ENCODE data around the gene MAN2B2. TPM values are rescaled to one million over a fixed set of nuclear protein-coding genes. Genes with fewer than 3 reads are reported as not detected.

MAN2B2 gene
- total and polyA plus RNA-seq, 10 donors, result 7.9 to 40.3 (median 31.8) TPM

DNA sequence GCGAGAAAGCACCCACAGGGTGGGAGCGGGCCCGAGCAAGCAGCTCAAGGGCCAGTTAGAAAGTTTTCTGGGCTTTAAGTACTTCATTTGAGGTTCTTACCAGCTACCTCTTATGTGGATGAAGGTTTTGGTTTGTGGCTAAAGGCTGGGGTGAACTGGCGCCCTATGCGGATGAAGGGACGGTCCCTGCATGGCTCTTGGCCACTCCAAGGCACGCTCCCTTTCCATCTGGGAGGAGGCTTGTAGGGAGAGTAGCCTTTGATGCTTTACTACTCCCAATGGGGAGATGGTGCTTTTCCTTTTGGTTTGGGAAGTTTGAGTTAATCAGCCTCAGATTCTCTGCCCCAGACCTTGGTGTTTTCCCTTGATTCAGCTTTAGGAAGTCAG is 83.2 kb downstream of the MAN2B2 start:
- 60 to 80% (median 72%) methylated on average over 7 of the region's 7 CpGs for WGBS, 5 donors
- Histone ChIP-seq H3K4me3 (peak overlapping the region in 7 of 8 donors; percentile 22 to 68 (median 39)), H3K27me3 (replicated peaks in 1 of 7) (peaks cover 0 to 42% (median under 1%) of the 10 kb centered on the region in 7 donors), H3K27ac (peak overlapping the region; percentile 16 to 91 (median 78)), H3K4me1 (peaks cover 0 to 27% (median 21%) of the 10 kb centered on the region in 6 donors), H3K9me3 (no peaks in the 10 kb centered on the region), H3K36me3 (no peaks in the 10 kb centered on the region)
- TF ChIP-seq, protein P1, sequence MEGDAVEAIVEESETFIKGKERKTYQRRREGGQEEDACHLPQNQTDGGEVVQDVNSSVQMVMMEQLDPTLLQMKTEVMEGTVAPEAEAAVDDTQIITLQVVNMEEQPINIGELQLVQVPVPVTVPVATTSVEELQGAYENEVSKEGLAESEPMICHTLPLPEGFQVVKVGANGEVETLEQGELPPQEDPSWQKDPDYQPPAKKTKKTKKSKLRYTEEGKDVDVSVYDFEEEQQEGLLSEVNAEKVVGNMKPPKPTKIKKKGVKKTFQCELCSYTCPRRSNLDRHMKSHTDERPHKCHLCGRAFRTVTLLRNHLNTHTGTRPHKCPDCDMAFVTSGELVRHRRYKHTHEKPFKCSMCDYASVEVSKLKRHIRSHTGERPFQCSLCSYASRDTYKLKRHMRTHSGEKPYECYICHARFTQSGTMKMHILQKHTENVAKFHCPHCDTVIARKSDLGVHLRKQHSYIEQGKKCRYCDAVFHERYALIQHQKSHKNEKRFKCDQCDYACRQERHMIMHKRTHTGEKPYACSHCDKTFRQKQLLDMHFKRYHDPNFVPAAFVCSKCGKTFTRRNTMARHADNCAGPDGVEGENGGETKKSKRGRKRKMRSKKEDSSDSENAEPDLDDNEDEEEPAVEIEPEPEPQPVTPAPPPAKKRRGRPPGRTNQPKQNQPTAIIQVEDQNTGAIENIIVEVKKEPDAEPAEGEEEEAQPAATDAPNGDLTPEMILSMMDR (IDR thresholded peaks at IDR 0.05 in 8 of 11, conservative IDR thresholded peaks at IDR 0.05 in 3 of 11), result no peak
- TF ChIP-seq POLR2A (IDR thresholded peaks at IDR 0.05) (no peak), POLR2AphosphoS5 (IDR thresholded peaks at IDR 0.05) (no peak)
- DNase-seq, result no peak
- intact Hi-C loops (cut with DNase I; ENCODE audit: low total_unique reads), result no loop called here

DNA sequence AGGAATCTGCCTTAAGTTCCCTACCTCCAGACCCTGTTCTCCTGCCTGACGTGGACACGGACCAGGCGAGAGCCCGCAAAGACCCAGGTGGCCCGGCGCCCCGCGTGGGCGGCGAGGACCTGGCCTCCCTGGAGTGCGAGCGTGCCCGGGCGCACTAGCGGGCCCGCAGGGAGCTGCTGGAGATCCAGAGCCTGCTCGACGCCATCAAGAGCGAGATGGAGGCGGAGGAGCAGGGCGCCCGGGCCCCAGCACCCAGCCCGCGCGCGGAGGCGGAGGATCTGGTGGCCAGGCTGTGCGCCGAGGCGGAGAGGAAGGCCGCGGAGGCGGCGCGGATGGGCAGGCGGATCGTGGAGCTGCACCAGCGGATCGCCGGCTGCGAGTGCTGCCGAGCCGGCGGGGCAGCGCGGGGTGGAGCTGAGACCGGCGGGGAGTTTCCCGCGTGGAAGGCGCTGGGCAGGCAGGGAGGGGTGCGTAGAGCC is 83.6 kb downstream of the MAN2B2 start:
- Histone ChIP-seq H3K4me3 (peak overlapping the region; percentile 22 to 68 (median 38)), H3K4me1 (peaks cover 0 to 27% (median 21%) of the 10 kb centered on the region in 6 donors), H3K27me3 (replicated peaks in 1 of 7) (peaks cover 0 to 47% (median 4%) of the 10 kb centered on the region in 7 donors), H3K9me3 (no peaks in the 10 kb centered on the region), H3K27ac (peak overlapping the region; percentile 16 to 91 (median 78)), H3K36me3 (no peaks in the 10 kb centered on the region)
- TF ChIP-seq, protein P1 (IDR thresholded peaks at IDR 0.05 in 8 of 11, conservative IDR thresholded peaks at IDR 0.05 in 3 of 11), result no peak
- TF ChIP-seq POLR2AphosphoS5 (IDR thresholded peaks at IDR 0.05), result peak in 2 of 3 donors; percentile 70 to 71
- WGBS, 5 donors, result 2 to 12% (median 5%) methylated on average over 25 to 52 of the region's 52 CpGs
- peak; percentile 88 for DNase-seq
- intact Hi-C loops (cut with DNase I; ENCODE audit: low total_unique reads), result no loop called here

DNA sequence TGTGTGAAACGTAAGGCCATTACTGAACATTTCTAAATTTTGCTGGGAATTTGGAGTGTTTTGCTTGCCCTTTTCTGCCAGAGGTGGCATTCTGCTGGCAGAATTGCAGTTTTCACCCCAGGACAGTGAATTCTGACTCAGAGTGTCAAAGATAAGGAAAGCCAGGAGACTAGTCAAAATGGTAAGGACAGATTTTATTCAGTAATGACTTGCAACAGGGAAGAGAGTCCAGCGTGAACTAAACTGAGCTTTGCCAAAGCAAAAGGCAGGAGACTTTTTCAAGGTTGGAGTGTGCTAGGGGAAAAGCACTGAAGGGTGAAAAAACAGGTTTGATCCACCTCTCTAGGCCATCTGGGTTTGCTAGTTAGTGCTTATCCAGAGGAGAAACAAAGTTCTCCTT is 84.9 kb downstream of the MAN2B2 start:
- TF ChIP-seq, protein P1 (IDR thresholded peaks at IDR 0.05 in 8 of 11, conservative IDR thresholded peaks at IDR 0.05 in 3 of 11), result no peak
- no peak for TF ChIP-seq POLR2A (IDR thresholded peaks at IDR 0.05)
- TF ChIP-seq POLR2AphosphoS5 (IDR thresholded peaks at IDR 0.05), result no peak
- Histone ChIP-seq H3K27ac (peak overlapping the region in 1 of 8 donors; percentile 91), H3K9me3 (no peaks in the 10 kb centered on the region), H3K36me3 (no peaks in the 10 kb centered on the region), H3K4me1 (peaks cover 3 to 38% (median 32%) of the 10 kb centered on the region in 6 donors), H3K27me3 (replicated peaks in 1 of 7) (peaks cover 0 to 59% (median 9%) of the 10 kb centered on the region in 7 donors), H3K4me3 (no peak overlapping the region)
- 69 to 89% (median 82%) methylated on average over 2 of the region's 2 CpGs for WGBS, 5 donors
- no peak for DNase-seq
- intact Hi-C loops (cut with DNase I; ENCODE audit: low total_unique reads), result no loop called here

- TF ChIP-seq, protein P1 (IDR thresholded peaks at IDR 0.05 in 8 of 11, conservative IDR thresholded peaks at IDR 0.05 in 3 of 11), result no peak
- TF ChIP-seq POLR2AphosphoS5 (IDR thresholded peaks at IDR 0.05) (no peak), POLR2A (IDR thresholded peaks at IDR 0.05) (no peak)
- no peaks in the 10 kb centered on the region for H3K36me3 ChIP-seq
- H3K9me3 ChIP-seq, result no peaks in the 10 kb centered on the region
- no peak overlapping the region for H3K4me3 ChIP-seq
- peaks cover 3 to 39% (median 33%) of the 10 kb centered on the region in 6 donors for H3K4me1 ChIP-seq
- 77 to 95% (median 90%) methylated on average over 3 of the region's 3 CpGs for WGBS, 5 donors
- intact Hi-C loops (cut with DNase I; ENCODE audit: low total_unique reads), result no loop called here
- DNase-seq, result peak; percentile 1
- peaks cover 0 to 65% (median 9%) of the 10 kb centered on the region in 7 donors for H3K27me3 ChIP-seq (replicated peaks in 1 of 7)
- no peak overlapping the region for H3K27ac ChIP-seq
Measured at GRCh38 chr4:6660430-6660829, 85.4 kb downstream of the MAN2B2 start.
